HS-27A (cell line): ENCODE data around the gene PORCN.

Experiments
- DNase-seq: peaks from one replicate; pipeline ENCODE4 v3.0.0-alpha.2; 2012; ENCODE audit warnings: low read depth, missing footprints

Gene PORCN

DNA sequence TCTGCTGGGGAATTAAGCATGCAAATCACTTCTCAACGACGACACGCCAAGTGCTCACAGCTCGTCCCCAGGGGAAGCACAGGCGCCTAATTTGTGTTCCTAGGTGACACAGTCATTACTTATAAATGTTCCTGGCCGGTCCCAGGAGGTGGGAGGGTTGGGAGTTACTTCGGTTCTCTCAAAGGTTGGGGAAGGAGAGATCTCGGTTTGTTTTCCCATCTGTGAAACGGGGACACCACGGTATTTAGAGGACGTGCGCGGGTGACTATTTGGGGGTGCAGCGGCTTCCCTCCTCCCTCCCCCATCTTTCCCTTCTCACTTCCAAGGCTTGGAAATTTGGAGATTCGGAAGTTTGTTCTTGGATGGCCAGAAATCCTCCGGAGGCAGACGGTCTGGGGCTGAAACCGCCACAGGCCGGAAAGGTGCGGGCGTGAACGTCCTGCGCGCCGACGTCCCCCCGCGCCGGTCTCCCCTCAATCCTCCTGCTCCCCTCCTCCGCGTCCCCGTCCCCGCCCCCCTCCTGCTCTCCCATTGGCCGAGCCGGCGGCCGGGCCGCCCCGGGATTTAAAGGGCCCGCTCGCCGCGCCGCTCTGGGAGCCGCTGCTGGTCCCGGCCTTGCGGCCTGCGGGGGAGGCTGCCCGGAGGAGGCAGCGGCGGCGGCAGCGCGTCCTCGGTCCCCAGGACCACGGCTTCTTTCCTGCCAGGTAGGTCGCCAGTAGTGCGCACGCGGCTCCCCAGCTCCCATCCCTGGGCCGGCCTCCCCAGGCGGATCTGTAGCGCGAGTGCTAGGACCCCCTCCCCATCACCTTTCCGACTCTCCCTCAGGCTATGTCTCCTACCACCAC lies at the start of gene PORCN:
Gene PORCN (plus strand): TSS at position 593 of the 845 bp plus-strand sequence. CDS start 829 bp downstream, outside the sequence.
- DNase-seq: no peak

DNA sequence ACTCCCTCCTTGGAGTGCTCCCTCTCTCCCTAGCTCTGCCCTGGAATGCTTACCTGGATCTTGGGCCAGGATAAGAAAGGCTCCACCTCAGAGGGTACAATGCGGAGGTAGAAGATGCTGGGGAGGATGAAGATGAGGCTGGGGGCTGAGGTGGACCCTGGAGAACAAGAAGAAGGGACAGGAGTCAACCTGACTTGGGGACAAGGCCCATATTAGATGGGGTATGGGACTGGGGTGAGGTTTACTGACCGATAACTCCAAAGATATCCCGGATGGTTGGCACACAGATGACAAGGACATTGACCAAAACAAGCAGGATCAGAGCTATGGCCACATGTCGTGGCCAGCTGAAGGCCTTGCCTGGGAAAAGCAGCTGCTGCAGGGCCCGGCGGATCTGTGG lies 49.3 kb upstream of the PORCN start:
- DNase-seq: no peak

DNA sequence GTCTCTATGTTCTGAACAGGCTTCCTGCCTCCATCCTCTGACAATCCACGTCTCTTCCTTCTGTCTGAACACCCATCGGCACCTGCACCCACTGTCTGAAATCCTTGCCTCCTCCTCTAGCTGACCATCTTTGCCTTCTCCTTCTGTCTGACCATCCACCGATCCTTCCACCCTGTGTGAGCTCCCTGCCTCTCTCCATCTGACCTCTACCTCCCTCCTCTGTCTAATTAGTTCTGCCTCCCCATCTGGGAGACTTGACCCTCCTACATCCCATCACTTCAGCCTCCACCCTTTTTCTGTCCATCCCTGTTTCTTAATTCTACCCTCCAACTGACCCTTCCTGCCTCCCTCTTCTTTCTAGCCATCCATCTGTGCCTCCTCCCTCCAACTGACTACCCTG lies 48.8 kb upstream of the PORCN start:
- no peak for DNase-seq

DNA sequence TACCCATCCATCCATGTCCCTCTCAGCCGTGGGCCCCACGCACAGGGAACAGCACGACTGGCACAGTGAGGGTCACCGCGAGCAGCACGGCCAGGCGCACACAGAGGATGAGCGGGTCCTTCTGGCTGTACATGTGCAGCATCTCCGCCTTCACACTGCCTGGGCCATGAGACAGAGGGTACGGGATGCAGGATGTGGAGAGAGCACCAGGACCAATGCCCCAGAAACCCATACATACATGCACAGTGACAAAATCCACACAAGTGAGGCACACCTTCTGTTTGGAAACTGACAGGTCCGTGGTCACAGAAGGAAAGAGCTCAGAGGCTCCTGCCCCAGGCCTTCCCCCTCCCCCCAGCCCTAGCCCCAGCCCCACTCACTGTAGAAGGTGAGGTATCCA lies 48.2 kb upstream of the PORCN start:
- DNase-seq: no peak

DNA sequence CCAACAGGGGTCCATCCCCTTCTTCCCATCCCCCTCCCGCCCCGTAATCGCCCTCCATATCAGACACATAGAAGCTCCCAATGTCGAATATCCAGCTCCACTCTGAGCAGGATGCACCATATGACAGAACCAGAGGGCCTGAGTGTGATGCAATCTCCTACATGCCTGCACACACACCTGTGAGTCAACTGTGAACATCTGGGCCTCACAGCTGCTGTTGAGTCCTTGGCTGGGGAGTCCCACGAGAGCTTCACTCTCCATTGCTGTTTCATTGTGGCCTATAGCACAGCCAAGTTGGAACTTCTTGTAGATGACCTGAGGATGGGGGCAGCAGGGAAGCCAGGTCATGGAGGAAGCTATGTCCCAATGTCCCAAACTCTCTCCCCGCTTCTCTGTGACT lies 47.0 kb upstream of the PORCN start:
- no peak for DNase-seq

DNA sequence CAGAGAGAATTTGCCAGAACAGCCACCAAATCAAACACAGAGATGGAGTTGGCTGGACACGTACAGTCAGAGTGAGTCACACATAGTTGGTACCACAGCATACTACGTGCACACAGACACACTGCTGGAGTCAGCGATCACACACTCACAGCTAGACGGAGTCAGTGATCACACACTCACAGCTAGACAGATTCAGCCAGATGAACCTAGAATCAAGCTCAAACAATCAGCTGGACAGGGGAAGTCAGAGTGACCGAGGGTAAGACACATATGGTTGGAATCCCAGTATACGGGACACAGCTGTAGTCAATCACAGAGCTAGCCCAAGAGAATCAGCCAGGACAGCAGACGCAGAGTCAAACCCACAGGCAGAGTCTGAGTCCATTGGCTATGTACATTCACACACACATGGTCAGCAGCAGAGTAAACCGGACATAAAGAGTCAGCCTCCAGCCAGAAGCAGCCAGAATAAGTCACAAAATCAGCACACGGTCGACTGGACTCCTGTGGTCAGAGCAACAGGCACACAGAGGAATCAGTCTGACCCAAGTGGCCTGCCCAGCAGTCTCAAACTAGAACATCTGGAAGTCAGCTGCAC lies 43.4 kb upstream of the PORCN start:
- DNase-seq: peak; percentile 39

DNA sequence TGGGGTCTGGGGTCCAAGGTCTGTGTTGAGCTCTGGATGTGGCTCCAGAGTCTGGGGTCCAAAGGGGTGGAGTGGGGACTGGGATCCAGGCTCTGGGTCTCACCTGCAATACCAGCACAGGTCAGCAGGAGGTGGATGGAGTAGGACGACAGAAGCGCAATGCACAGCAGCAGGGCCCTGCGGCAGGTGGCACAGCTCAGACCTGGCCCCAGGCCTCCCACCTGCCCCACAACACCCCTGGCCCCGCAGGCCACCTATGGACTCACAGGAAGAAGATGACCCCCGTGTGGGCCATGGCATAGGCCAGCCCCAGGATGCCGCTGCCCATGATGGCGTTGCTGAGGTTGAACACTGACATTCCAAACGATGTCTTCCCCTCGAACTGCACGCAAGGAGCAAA lies 42.1 kb upstream of the PORCN start:
- no peak for DNase-seq

- DNase-seq: no peak
Measured at GRCh38 chrX:48467281-48467761, 41.5 kb upstream of the PORCN start.

DNA sequence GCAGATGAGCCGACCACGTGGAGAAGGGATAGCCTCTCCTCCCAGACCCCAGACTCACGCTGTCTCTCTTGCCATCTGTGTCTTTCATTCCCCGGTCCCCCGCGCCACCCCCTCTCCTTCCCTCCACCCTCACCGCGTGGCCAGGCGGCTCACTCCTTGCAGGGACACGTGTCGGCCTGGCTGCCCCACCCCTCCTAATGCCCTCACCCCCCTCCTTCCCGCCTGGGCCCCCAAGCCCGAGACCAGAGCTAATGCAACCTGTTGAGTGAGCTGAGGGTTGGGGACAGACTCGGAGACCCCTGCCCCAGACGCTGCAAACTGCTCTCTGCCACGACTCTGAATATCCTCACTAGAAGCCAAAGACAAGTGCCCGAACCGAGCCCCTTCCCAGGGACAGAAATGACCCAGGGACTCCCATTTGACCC lies 40.5 kb upstream of the PORCN start:
- no peak for DNase-seq

- no peak for DNase-seq
Measured at GRCh38 chrX:48468693-48469691, 39.8 kb upstream of the PORCN start.

- no peak for DNase-seq
Measured at GRCh38 chrX:48470110-48470832, 38.5 kb upstream of the PORCN start, which contains the start of gene SLC38A5. TSS of gene SLC38A5 (minus strand) at chrX:48470260. CDS start at chrX:48467924, 2,336 bp downstream.

DNA sequence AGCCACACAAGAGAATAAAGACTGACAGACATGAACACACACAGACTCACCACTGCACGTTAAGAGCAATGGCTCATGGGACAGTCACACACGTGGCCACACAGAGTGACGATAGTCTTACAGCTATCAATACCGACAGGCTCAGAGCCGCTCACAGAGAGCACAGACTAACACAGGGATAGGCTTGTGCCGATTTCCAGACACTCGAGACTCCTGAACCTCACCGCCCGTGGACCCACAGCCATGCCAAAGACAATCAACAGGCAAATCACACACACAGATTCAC lies 38.0 kb upstream of the PORCN start:
- DNase-seq: no peak

GRCh38 chrX:48471504-48471903 lies 37.3 kb upstream of the PORCN start:
- no peak for DNase-seq

GRCh38 chrX:48472225-48472624 lies 36.6 kb upstream of the PORCN start:
- DNase-seq: no peak

DNA sequence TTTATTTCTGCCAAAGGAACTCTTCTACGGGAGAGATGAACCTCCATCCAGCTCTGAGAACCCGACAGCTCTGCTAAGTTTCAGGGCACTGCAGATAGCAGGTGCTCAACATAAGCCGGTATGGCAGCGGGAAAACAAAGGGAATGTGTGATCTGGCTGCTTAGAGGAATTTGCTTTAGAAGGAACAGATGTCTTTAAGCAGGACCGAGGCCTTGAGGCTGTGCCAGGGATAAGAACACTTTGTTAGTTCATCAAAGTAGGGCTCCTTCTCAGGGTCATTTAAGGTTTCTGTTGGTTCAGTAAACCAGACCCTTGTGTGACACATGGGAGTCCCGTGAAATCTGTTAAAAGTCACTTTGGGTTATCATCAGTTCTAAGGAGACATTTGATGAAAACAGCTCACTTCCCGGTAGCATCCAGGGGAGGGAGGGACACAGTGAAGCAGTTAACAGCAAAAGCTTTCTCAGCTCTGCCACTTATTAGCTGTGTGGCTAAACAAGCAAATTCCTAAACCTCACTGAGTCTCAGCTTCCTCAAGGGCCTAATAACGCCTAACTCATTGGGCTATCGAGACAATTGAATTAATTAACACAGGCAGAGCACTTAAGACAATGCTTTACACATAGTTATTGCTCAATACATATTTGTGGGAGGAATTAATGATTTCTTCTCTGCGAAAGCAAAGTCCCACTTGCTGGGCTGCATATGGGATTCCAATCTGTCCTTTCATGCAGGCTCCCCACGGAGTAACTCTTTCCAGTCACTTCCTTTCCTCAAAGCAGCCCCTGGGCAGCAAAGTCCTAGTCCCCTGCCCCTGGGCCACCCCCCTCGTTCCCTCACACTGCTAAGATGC lies 35.7 kb upstream of the PORCN start:
- no peak for DNase-seq

- DNase-seq: no peak
Measured at GRCh38 chrX:48473704-48473990, 35.1 kb upstream of the PORCN start.

DNA sequence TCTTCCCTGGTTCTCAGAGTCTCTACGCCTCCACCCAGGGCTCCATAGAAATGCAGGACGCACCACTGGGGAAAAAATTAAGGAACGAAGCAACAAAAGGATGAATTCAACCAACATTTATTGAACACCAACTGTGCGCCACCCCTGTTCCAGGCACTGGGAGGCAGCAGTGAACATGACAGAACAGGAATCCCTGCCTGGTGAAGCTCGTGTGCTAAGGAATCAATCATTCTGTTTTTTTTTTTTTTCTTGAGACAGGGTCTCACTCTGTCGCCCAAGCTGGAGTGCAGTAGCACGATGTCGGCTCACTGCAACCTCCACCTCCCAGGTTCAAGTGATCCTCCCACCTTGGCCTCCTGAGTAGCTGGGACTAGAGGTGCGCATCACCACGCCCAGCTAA lies 34.7 kb upstream of the PORCN start:
- no peak for DNase-seq

- DNase-seq: no peak
Measured at GRCh38 chrX:48474581-48474980, 34.2 kb upstream of the PORCN start.

- DNase-seq: no peak
Measured at GRCh38 chrX:48475296-48475695, 33.5 kb upstream of the PORCN start.

GRCh38 chrX:48475774-48476577 lies 32.8 kb upstream of the PORCN start, which contains the start of gene FTSJ1:
TSS of gene FTSJ1 (plus strand) at chrX:48476199. CDS start at chrX:48478048, 1,849 bp downstream.
- DNase-seq: peak; percentile 75
